GM18511 (cell line): Measurements from ENCODE around the gene CNNM1.
A peak's percentile ranks its signal among the peaks of the same experiment; 100 is the strongest.

ENCODE experiments used
- ATAC-seq: cut with Tn5 transposase; IDR thresholded peaks from one replicate; pipeline ENCODE4 v1.9.1; 2021; ENCODE audit warnings: mild to moderate bottlenecking, moderate library complexity; ENCODE audit not compliant: unreplicated experiment

CNNM1 gene

DNA sequence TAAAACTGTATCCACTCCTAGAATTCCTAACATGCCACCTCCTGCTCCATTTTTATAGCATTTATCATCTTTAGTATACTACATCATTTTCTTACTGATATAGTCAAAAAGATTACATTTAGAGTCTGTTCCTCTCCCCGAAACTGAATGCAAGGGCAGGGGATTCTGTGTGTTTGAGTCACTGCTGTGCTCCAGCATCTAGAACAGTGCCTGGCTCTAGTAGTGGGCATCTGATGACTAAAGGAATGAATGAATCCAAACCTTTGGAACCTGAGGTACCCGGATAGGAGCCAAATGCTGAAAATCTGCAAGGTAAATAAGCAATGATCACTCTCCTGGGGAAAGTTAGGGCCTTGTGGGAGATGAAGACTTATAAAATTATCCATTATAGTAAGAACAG lies 82.4 kb downstream of the CNNM1 start:
- no peak for ATAC-seq

DNA sequence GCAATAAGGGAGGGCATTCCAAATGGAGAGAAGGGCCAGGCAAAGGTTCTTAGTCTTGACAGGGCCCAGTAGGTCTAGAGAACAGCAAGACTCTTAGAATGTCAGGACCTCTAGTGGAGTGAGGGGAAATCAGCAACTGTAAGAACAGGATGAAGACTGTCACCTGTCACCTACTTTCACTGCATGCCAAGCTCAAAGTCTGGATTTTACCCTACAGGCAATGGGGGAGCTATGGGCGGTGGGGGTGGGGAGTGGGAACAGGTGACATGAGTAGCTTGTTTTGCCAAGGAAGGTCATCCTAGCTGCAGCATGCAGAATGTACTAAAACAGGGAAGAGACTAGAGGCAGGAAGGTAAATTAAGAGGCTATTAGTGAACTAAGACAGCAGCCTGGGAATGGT lies 82.9 kb downstream of the CNNM1 start:
- ATAC-seq = no peak

DNA sequence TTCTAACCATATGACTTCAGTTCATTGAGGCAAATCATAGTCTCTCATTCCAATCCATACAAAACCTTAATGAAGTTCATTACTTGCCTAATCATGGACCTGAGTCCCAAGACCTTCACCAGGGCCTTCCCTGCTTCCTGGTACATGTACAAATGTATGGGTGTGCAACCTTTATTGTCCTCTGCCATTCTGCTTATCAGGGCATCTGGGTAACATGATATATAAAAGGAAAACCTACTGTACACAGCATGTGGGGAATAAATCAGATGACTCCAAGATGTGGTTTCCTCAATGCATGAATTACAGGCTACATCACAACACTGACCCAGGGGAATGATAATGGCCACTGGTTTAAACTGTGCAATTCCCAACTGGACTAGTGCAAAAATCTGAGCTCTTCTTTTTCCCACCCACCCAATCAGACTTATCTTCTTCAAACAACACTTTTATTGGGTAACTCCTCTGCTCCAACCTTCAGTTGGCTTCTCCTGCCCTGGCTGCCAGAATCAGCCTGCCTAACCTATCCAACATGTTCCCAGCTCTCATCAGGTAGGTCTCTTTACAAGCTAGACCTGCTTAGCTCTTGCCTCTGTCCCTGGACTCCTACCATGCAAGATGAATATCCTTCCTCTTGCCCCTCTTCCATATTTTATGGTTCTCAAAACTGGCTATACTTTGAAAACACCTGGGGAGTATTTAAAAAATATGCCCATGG lies 89.9 kb downstream of the CNNM1 start:
- ATAC-seq = no peak

DNA sequence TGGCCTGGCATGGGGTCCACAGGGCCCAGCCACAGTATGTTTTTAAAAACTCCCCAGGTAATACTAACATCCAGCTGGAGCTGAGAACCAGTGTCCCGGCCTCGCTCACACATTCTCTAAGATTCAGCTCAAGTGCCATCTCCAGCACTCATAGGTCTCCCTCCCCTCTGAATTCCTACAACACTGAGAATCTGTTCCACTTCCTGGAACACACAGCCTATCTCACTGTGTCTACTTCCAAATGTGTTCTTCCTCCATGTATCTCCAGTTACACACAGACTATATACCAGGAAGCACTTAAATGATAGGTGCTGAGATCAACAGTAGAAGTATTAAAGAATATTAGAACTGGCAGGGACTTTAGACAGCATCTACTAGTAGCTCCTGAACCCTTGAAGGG lies 90.5 kb downstream of the CNNM1 start:
- no peak for ATAC-seq

DNA sequence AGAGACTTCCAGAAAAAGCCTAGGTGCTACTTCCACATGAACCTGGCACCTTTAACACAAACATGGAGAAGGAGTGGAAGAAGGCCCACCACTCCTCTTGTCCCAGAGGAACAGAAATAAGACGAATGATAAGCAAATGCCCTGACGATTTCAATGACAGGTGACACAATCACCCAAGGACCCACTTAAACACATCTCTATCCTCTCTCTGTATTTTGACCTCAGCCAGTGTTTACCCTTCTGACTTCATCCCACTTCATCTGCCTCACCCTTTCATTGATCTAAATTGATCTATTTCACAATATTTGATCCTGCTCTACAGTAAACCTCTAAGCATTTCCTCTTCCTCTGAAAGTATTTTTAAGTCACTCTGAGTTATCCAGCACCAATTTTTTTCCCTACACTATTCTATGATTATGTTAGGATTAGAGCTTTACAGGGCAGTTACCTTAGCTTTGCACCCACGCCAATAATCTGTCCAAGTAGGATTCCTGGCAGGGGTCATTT lies 92.1 kb downstream of the CNNM1 start:
- no peak for ATAC-seq

DNA sequence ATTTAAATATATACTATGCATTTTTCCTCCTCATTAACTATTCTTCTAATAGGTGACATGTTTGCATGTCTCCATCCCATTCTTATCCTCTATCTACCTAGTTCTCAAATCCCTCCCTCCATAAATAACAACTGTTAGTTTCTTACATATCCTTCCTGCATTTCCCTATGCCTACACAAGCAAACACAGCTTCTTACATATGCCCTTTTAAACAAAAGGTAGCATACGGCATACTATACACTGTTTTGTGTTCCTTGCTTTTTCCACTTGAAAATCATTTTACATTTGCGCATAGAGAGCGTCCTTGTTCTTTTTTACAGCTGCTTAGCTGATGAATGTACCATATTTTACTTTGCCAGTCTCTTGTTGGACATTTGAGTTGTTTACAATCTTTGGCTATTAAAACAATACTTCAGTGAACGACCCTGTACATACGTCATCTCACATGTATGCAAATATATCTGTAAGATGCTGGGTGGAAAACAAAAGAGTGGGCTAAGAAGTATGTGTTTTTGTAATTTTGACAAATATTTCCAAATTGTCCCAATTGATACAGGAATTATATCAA lies 93.5 kb downstream of the CNNM1 start:
- ATAC-seq = no peak

DNA sequence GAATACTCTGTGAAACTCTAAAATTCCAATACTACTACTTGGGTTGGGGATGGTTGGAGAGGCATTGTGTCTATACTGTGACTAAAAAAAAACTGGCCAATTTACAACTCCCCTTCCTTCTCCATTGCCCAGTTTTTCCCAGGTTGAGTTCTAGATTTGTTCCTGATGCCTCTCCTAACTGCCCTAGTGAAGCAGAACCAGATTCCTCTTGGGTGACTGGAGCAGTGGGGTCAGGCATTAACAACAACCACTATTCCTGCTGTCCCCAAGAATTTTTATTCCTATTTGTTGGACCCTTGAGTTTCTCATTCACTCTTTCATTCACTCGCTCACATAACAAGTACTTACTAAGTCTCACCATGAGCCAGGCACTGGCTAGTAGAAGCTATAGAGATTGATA lies 95.5 kb downstream of the CNNM1 start:
- no peak for ATAC-seq

DNA sequence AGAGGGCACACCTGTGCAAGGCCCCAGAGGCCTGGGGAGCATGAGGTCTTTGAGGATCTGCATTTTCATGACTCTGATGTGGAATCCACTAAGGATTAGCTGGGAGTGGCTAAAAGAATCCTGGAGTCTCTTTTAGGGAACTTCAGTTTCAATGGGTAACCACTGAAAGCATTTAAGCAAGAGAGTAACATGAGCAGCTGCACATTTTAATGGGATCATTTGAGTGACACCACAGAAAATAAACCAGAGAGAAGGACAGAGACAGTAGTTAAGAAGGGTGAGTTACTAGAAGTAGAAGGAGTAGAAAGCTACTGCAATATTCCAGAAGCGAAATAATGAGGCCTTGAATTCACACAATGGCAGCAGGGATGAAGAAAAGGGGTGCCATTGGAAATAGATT lies 96.0 kb downstream of the CNNM1 start:
- no peak for ATAC-seq

DNA sequence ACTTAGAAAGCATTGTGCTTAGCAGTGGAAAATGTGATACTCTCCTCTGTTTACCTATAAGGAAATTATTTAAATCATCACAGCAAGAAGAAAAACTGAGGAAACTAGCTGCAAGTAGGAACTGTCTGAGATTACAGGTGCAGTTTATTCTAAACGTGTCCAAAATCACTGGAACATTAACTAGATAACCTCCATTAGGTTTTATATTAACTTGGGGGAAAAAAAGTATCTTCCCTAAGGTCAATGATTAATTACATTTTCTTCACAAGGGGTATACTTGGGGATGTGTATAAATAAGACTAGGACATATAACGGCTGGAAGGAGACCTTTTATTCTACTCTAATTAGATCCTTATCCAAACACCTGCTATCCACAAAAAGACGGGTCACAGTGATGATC lies 97.5 kb downstream of the CNNM1 start:
- ATAC-seq = no peak

DNA sequence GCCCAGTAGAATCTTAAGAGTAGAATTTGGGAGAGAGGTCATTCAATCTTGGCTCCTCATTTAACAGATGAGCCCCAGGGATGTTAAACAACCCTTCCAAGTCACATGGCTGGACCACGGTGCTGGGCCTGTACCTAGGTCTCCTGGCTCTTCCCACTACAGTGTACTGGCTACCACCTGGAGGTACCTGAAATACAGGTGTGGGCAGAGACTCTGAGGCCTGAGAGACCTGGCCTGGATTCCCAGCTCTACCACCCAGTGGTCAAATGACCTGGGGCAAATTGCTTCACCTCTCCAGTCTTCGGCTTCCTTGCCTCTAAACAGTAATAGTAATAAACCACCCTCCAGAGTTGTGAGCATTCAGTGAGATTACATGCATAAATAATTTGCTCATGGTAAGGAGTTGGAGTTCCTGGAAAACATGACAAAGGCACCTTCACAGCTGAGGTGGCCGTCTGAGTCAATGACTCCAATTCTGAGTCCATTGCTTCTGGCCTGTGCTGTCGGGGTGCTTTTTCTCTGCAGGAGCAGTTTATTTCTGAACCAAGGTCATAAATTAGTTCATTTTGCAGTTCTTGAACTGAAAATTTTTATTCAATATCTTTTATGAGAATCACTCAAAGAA lies 98.5 kb downstream of the CNNM1 start:
- no peak for ATAC-seq

DNA sequence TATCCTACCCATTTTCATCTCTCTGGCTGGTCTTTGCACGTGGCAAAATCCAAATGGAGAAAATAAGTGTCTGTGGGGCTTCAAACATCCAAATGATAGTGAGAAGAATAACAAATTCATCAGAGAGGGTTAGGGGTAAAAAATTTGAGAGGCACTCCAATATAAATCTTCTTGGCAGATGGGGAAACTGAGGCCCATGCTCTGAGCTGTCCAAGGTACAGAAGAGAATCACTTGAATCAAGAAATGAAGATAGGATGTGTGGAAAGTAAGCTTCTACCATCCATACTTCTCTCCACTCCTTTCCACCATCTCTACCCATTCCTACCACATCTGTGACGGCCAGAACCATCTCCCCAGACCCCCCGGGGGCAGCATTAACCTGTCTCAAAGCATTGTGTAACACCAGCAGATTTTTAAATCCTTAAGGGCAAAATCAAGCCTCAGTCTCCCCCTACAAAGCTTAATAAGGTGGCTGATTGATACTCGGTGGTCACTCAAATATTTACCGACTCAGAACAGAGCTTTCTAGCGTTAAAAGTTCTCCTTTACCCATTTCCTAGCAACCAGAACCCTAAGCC lies 100.5 kb downstream of the CNNM1 start:
- no peak for ATAC-seq

DNA sequence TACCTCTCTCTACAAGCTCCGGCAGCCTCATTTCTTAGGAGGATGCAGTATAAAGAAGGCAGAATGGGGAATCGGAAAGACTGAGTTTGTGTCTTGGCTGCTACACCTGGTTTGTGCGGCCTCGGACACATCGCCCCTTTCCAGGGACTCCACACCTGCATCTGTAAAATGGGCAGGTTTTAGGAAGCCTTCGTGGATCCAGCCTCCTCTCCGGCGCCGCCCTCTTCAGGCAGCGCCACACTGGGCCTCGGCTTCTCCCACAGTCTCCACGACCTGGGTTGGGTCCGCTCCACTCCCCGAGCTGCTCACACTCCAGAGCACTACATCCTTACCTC lies 100.9 kb downstream of the CNNM1 start:
- ATAC-seq = peak; percentile 18

DNA sequence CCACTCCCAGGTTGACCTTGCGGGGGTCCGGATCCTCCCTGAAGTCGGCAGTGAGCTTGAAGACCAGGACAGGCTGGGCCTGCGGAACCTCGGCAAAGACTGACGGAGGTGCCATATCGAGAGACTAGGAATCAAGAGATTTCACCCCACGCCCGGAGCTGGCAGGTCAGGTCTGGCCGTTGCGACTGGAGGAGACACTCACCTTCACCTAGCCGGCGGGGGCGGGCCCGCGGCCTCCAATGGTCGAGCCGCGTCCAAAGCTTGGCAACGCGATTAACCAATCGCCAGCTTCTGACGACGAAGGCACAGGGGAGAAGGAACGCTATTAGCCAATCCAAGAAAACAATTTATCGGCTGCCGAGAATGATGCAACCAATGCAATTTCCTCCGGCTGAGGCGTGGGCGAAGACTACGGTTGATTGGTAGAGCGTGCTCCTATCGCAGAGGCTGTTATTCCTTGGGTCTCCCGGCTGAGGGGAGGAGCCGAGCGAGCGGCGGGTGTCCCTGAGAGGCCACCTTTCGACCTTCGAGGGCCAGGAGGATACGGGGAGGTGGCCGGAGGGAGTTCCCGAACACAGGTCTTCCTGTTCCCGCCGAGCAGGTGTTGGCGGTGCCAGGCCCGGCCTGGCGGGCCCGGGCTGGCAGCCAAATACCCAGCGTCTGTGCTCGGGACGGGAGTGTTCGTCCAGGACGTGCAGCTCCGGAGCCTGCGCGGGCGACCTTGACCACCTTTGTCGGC lies 101.5 kb downstream of the CNNM1 start, which contains the start of gene GOT1:
GOT1 (minus strand) TSS at position 174 of the 739 bp plus-strand sequence; CDS start at position 115, 59 bp downstream.
- peak; percentile 96 for ATAC-seq

DNA sequence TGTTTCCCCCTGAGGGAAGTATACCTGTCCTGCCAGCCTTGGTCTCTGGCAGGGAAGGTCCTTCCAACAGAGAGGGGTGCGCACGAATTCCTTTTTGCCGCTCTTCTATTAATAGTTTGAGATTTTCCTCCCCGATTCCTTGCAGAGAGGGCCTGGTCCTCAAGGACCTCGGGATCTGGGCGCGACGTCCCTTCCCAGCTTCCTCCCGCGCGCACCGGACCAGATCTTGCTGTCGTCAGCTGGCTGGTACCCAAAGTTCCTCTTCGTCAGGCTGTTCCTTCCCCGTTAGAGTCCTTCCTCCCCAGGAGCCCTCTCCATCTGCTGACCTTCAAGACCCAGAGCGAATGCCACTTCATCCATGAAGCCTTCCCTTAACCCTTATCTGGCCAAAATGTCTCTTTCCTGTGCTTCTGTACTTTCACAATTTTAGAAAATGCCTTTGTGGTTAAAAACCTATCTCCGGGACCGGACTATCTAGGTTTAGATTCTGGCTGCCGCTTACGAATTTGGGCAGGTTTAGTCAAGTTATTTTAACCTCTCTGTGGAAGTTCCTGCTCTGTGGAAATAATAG lies 102.1 kb downstream of the CNNM1 start:
- ATAC-seq = no peak

DNA sequence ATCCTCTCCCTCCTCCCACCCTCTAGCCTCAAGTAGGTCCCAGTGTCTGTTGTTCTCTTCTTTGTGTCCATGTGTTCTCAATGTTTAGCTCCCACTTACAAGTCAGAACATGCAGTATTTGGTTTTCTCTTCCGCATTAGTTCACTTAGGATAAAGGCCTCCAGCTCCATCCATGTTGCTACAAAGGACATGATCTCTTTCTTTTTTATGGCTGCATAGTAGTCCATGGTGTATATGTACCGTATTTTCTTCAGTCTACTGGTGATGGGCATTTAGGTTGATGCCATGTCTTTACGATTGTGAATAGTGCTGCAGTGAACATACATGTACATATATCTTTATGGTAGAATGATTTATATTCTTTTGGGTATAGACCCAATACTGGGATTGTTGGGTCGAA lies 102.9 kb downstream of the CNNM1 start:
- no peak for ATAC-seq

DNA sequence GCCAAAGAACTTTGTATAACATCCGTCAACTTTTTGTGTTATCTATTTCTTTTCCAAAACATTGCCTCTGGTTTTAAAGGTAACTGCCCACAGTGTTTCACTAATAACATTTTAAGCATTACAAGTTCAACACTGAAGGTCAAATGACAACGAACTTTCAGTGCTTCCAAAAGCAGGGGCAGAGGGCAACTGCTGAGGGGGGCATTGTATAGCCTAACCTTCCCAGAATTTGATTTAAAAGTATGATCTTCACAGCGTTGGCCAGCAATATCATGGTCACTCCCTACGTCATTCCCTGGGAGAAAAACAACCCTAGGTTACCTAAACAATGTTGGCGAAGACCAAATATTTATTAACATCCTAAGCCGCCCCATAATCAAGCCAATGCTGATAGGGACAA lies 103.7 kb downstream of the CNNM1 start:
- no peak for ATAC-seq

DNA sequence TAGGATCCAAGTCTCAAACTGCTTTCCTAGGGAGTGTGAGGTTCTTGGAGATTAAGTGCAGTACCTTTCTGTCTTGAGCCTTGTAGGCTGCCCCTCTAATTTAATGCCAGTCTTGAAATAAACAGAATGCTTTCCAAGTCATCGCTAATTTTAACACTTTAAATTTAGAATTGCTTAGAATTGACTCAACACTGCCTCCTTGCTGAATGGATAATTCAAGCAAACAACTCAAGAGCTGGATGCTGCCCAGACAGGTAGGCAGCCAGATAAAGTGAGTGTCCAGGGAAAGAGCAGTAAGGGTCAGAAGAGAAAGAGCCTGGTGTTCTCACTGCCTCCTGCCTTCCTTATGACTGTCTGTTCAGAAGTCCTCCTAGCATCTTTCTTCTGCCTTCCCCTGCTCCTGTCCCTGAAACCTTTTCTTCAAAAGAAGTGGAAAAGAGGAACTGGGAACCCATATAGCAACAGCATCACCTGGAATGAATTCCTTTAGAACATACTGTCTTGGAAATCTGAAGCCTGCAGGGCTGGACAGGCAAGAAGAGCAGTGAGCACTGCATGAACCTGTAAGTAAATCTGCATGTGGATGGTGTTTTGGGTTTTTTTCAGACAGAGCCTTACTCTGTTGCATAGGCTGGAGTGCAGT lies 104.3 kb downstream of the CNNM1 start:
- no peak for ATAC-seq

DNA sequence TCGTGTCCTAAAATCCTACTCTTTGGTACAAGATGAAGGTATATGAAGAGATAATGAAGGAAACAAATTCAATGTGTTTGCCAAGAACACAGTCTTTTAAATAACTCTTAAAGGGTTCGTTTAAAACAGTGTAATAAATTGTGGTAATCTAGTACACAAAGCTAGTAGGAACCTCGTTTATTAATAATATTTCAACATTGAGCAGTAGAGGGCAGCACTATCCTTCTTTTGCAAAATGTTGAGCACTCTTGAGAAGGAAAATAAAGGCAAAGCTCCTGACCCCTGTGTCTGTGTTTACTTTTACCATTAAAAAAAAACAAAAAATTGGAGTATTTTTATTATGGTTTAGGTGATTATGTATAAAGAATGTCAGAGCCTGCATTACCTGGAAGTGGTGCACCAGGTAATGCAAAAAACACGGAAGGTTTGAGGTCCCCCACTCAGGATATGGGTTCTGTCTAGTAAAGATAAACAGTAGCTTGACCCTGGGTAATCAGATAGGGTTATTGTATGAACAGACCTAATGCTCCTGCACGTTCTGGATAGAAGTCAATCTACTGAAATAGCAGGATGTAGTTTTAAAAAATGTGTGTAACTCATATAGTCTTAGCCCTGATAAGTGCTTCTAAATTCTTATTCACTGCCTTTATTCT lies 107.0 kb downstream of the CNNM1 start:
- ATAC-seq = peak; percentile 64

DNA sequence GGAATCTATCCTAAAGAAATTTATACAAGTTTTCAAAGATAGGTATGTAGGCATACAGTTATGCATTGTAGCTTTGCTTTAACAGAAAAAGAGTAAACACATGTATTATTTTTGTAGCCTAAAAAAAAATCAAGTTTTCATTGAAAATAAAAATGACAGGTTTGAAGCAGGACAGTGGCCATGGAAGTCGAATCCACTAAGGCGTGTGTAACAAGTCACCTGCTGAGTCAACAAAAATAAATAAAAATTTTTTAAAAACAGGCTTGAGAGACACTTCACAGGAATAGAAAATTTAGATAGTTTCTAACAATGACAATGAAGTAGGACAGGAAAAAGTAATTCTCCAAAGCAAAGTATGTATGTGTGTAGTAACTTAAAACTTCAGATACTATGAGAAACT lies 109.7 kb downstream of the CNNM1 start:
- no peak for ATAC-seq

DNA sequence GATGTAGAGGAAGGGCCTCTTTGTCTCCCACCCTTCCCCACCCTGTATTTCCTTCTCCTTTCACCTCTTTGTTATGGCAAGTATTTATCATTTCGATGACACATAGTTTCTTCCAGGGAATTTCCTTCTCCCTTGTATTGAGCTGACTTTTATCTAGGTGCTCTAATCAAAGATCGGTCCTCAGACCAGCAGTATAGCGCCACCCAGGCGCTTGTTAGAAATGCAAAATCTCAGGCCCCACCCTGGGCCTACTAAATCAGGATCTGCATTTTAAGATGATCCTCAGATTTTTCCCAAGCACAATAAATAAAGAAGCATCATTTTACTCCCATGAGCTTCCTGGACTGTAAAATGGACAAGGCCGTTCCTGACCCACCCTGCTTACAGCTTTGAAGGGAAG lies 113.2 kb downstream of the CNNM1 start:
- ATAC-seq = no peak
